ENCODE data around the gene SLC39A11. TPM values are rescaled to one million over a fixed set of nuclear protein-coding genes. Genes with fewer than 3 reads are reported as not detected.
A peak's percentile ranks its signal among the peaks of the same experiment; 100 is the strongest.

The SLC39A11 gene
- total and polyA plus RNA-seq, 2 donors, result 9.4 to 23.8 TPM

DNA sequence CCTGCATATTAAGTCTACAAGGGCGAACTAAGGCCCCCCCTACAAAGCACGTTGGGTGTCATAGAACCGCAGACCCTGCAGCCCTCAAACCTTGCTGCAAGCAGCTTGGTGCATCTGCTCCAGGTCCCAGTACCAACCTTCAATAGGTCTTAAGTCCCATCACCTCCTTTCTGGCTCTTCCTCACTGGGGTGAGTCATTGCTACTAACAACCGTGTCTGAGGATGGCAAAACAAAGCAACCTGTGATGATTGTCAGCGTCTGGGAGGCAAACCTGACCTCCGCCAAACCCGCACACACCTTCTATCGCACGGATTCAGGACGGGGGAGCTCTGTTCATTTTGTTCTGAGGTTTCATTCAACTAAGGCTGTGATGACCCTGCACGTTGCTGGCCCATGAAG is 138.9 kb downstream of the SLC39A11 start:
- H3K36me3 ChIP-seq (ENCODE audit: insufficient read depth), result no peaks in the 10 kb centered on the region
- no peaks in the 10 kb centered on the region for H3K4me1 ChIP-seq (ENCODE audit: insufficient read depth)
- DNase-seq (ENCODE audit: extremely low spot score), result no peak
- no peak overlapping the region for H3K27ac ChIP-seq (ENCODE audit: low read depth)
- 91% methylated on average over 11 of the region's 11 CpGs for WGBS
- H3K4me3 ChIP-seq (ENCODE audit: low read depth, low read length), result no peak overlapping the region

DNA sequence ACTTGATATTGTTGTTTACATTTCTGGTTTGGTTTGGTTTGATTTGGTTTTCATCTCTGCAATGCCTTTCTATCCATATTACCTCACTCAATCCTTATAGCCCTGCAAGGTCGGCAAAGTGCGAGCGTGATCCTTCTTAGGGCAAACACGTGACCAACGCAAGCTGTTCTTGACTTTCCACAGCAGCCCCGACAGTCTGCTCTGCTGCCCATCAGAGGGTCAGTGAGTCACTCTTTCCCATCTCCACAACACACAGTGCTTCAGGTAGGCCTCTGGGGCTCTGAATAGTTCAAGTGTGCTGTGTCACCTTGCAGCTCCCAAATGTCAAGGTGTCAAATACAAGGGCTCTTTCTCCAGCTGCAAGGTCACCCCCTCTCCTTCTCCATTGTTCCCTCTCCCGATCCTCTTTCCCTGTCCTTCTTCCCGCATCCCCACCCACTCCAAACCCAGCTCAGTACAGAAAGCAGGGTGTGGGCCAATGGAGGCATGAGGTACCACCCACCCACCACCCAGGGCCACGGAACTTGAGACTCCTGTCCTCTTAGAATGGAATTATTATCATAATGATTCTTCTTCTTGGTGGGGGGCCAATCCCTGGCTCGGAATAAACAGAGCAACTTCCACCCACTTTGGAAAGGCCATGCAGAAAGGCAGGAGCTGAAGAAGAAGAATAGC is 139.7 kb downstream of the SLC39A11 start:
- no peak overlapping the region for H3K4me3 ChIP-seq (ENCODE audit: low read depth, low read length)
- no peak overlapping the region for H3K27ac ChIP-seq (ENCODE audit: low read depth)
- H3K36me3 ChIP-seq (ENCODE audit: insufficient read depth), result no peaks in the 10 kb centered on the region
- no peaks in the 10 kb centered on the region for H3K4me1 ChIP-seq (ENCODE audit: insufficient read depth)
- WGBS, result 85% methylated on average over 10 of the region's 10 CpGs
- DNase-seq (ENCODE audit: extremely low spot score), result no peak

DNA sequence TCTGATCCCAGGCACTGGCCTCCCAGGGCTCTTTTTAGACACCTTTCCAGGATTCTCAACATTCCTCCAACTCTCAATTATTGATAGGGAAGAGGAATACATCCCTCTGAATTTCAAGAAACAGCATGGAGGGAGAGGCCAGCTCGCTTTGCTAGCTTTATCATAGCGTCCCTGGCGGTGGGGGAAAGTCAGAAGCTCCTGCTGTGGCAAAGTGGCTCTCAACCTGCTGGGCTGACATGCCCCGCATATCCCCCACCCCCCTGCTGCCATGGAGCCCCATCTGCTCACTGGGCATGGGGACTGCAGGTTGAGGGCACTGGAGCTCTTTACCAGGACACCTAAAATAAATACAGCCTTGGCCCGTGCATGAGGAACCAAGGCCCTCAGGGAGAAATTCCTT is 140.3 kb downstream of the SLC39A11 start:
- no peak overlapping the region for H3K4me3 ChIP-seq (ENCODE audit: low read depth, low read length)
- 80% methylated on average over 5 of the region's 5 CpGs for WGBS
- H3K4me1 ChIP-seq (ENCODE audit: insufficient read depth), result no peaks in the 10 kb centered on the region
- no peaks in the 10 kb centered on the region for H3K36me3 ChIP-seq (ENCODE audit: insufficient read depth)
- DNase-seq (ENCODE audit: extremely low spot score), result no peak
- H3K27ac ChIP-seq (ENCODE audit: low read depth), result no peak overlapping the region

DNA sequence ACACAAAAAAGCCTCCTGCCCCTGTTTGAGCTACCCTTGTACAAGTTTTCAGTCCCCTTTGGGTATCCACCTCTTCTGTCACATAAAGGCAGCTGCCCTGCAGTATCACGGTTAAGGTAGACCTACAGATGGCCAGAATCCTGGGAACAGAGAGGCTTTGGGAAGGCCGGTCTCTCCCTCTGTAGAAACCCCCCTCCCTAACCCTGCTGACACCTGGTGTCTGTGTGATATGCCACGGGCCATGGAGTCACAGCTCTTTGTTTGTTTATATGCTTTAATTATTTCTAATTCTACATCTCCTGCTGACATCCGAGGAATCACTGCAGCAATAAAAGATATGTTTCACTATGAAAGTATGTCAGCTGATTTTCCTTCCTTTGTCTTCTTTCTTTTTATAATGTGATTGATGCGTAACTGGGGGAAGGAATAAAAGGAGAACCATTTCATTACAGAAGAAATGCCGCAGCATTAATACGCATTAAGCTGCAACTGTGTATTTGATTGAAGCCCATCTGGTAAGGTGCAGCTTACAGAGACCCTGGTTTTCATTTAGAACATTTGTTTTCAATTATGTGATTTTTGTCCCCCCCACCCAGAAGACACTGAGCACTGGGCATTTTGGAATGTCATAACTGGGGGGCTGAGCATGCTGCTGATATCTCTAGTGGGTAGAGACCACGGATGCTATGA is 142.1 kb downstream of the SLC39A11 start:
- no peaks in the 10 kb centered on the region for H3K4me1 ChIP-seq (ENCODE audit: insufficient read depth)
- H3K4me3 ChIP-seq (ENCODE audit: low read depth, low read length), result no peak overlapping the region
- DNase-seq (ENCODE audit: extremely low spot score), result no peak
- H3K27ac ChIP-seq (ENCODE audit: low read depth), result no peak overlapping the region
- H3K36me3 ChIP-seq (ENCODE audit: insufficient read depth), result no peaks in the 10 kb centered on the region
- 80% methylated on average over 8 of the region's 8 CpGs for WGBS

DNA sequence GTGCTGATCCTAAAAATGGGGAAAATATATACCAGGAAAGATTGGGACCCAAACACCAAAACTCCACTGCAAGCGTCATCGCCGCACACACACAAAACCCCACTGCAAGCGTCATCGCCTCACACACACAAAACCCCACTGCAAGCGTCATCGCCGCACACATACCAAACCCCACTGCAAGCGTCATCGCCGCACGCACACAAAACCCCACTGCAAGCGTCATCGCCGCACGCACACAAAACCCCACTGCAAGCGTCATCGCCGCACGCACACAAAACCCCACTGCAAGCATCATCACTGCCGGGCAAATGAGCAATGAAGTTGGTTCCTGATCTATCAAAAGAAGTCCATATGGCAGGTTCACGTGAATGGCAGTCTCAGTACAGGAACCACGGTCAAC is 144.4 kb downstream of the SLC39A11 start:
- Histone ChIP-seq H3K4me1 (ENCODE audit: insufficient read depth) (no peaks in the 10 kb centered on the region), H3K36me3 (ENCODE audit: insufficient read depth) (no peaks in the 10 kb centered on the region), H3K27ac (ENCODE audit: low read depth) (no peak overlapping the region), H3K4me3 (ENCODE audit: low read depth, low read length) (no peak overlapping the region)
- 98% methylated on average over 23 of the region's 23 CpGs for WGBS
- DNase-seq (ENCODE audit: extremely low spot score), result no peak

DNA sequence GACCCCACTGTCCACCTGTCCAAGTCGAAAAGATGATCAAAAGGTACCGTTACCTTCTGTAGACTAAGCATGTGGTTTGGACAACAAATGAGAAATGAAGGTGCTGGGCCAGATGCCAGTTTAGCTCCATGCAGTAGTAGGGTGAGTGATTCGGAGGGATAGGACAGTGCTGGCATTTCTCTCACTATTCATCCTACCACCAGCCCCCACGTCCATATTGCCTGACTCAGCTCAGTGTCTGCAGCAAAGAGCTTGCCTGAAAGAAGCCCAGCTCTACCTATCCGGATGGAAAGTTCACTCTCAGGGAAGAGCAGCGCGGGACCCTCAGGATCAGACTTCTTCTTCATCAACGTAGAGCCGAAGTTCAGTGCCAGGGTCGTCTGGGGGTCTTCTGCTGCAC is 145.0 kb downstream of the SLC39A11 start:
- Histone ChIP-seq H3K4me1 (ENCODE audit: insufficient read depth) (no peaks in the 10 kb centered on the region), H3K4me3 (ENCODE audit: low read depth, low read length) (no peak overlapping the region), H3K27ac (ENCODE audit: low read depth) (no peak overlapping the region), H3K36me3 (ENCODE audit: insufficient read depth) (no peaks in the 10 kb centered on the region)
- no peak for DNase-seq (ENCODE audit: extremely low spot score)
- WGBS, result 94% methylated on average over 10 of the region's 10 CpGs

DNA sequence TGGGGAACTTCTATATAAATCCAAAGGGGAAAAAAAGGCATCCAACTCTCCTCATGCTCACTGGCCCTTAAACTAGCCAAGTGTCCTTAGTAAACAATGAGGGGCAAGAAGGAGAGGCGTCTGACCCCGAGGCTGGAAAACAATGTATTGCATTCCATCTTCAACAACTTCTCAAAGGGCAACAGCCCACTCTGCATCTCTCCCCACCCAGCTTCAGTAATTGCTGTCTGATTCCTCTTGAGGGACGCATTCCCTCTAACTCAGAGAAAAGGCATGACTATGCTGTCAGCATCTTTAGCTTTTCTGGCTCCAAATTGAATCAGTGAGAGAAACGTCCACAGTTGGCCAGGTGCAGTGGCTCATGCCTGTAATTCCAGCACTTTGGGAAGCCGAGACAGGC is 145.8 kb downstream of the SLC39A11 start:
- Histone ChIP-seq H3K4me3 (ENCODE audit: low read depth, low read length) (no peak overlapping the region), H3K27ac (ENCODE audit: low read depth) (no peak overlapping the region), H3K36me3 (ENCODE audit: insufficient read depth) (no peaks in the 10 kb centered on the region), H3K4me1 (ENCODE audit: insufficient read depth) (no peaks in the 10 kb centered on the region)
- WGBS, result 73% methylated on average over 5 of the region's 5 CpGs
- DNase-seq (ENCODE audit: extremely low spot score), result no peak

DNA sequence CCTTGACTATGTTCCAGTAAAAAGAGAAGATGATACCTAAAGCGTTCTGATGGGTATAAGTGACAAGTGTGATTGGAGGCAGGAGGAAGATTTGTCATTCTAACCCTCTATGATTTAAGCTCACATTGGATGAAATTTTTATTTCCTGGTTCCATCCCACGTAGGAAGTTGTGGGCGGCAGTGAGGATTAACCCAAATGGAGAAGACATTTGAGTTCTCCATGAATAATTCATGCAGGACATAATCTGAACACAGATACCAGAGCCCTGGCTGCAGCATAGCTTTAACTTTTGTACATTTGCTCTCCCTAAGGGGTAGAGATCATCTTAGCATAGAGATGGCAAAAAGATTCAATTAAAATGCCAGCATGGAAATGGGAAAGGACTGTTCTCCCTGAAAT is 146.3 kb downstream of the SLC39A11 start:
- no peaks in the 10 kb centered on the region for H3K4me1 ChIP-seq (ENCODE audit: insufficient read depth)
- H3K4me3 ChIP-seq (ENCODE audit: low read depth, low read length), result no peak overlapping the region
- WGBS, result 85% methylated on average over 3 of the region's 3 CpGs
- no peak overlapping the region for H3K27ac ChIP-seq (ENCODE audit: low read depth)
- no peak for DNase-seq (ENCODE audit: extremely low spot score)
- no peaks in the 10 kb centered on the region for H3K36me3 ChIP-seq (ENCODE audit: insufficient read depth)

DNA sequence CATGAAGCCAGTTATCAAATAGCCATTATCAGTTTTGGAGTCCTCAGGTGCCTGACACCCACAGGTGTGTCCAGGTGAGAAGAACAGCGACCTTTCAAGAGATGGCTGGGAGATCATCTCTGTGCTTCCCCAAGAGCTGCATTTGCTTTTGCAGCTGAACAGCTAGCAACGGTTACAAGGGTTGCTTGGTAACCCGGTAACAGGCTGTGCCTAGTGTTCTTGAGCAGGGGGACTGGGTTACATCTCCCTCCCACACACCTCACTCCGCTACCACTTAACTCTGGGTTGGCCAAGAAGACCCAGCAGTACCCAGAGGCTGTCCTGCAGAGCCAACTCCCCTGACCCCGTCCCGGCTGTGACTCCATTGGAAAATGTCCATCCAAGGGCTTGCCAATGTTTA is 147.0 kb downstream of the SLC39A11 start:
- 86% methylated on average over 6 of the region's 6 CpGs for WGBS
- Histone ChIP-seq H3K27ac (ENCODE audit: low read depth) (no peak overlapping the region), H3K4me1 (ENCODE audit: insufficient read depth) (no peaks in the 10 kb centered on the region), H3K36me3 (ENCODE audit: insufficient read depth) (no peaks in the 10 kb centered on the region), H3K4me3 (ENCODE audit: low read depth, low read length) (no peak overlapping the region)
- no peak for DNase-seq (ENCODE audit: extremely low spot score)

DNA sequence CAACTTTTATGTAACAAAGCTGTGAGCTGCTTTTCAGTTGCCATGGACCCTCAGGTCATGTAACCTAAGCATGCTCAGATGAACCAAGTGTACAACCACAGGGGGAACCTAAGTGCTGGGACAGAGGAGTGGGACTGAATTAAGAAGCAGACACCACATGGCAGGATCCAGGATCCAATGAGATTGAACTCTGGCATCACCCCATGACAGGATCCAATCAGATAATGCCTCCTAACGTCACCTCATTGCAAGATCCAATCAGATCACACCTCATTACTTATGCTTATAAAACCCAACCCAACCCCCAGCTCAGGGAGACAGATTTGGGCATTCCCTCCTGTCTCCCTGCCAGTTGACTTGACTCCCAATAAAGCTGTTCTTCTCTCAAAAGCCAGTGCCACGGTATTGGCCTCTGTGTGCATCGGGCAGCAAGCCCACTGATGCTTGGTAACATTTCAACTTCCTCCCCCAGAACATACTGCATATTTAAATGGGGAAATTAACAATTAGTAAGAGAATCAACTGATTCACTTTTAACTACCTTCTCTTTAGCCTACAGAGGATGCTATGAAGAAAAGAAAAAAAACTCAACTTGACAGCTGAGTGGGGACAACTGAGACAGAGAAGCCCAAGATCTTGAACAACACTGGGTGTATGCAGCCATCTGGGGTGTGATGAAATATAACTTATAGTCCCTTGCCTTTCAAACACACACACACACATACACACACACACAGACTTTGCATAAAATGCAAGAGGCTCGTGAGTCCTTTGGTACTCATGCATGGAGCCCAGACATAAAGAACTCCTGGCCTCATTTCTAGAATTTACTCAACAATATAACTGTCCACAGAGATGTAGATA is 148.4 kb downstream of the SLC39A11 start:
- WGBS, result 81% methylated on average over 4 of the region's 4 CpGs
- Histone ChIP-seq H3K4me3 (ENCODE audit: low read depth, low read length) (no peak overlapping the region), H3K27ac (ENCODE audit: low read depth) (no peak overlapping the region)

DNA sequence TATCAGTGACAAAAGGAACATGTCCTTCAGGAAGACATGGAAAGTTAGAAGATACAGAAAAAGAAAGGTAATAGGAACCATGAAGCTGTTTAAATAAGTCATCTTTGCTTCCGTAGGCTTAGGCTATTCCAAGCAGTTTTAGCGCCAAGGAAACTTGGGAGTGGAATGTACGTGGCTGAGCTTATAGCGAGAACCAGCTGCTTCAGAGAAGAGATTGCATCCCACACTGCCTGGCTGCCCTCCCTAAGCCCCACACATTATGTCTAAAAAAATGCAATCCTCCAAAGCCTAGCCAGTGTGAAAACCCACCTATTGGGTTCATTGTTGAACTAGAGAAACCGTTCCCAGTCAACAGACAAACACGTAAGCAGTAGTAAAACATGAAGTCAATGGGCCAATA is 149.9 kb downstream of the SLC39A11 start:
- Histone ChIP-seq H3K4me3 (ENCODE audit: low read depth, low read length) (no peak overlapping the region), H3K4me1 (ENCODE audit: insufficient read depth) (no peaks in the 10 kb centered on the region), H3K27ac (ENCODE audit: low read depth) (no peak overlapping the region), H3K36me3 (ENCODE audit: insufficient read depth) (no peaks in the 10 kb centered on the region)
- WGBS, result 69% methylated on average over 6 of the region's 6 CpGs
- peak; percentile 36 for DNase-seq (ENCODE audit: extremely low spot score)

More for the DNA sequence above, 148.4 kb downstream of the SLC39A11 start:
- no peak for DNase-seq (ENCODE audit: extremely low spot score)
- Histone ChIP-seq H3K4me1 (ENCODE audit: insufficient read depth) (no peaks in the 10 kb centered on the region), H3K36me3 (ENCODE audit: insufficient read depth) (no peaks in the 10 kb centered on the region)

DNA sequence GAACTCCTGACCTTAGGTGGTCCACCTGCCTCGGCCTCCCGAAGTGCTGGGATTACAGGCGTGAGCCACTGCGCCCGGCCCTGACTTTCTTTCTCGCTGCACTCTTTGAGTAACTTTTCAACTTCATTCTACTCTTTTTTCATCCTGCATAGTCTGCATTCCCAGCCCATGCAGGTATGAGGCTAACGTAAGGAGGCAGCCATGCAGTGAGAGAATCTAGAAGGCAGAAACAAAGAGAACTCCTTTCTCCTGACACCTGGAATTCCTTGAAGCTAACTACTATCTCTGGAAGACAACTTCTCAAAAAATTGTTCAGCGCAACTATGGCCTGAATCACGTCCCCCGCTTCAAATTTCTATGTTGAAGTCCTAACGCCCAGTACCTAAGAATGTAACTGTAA is 152.0 kb downstream of the SLC39A11 start:
- 92% methylated on average over 11 of the region's 11 CpGs for WGBS
- no peaks in the 10 kb centered on the region for H3K4me1 ChIP-seq (ENCODE audit: insufficient read depth)

DNA sequence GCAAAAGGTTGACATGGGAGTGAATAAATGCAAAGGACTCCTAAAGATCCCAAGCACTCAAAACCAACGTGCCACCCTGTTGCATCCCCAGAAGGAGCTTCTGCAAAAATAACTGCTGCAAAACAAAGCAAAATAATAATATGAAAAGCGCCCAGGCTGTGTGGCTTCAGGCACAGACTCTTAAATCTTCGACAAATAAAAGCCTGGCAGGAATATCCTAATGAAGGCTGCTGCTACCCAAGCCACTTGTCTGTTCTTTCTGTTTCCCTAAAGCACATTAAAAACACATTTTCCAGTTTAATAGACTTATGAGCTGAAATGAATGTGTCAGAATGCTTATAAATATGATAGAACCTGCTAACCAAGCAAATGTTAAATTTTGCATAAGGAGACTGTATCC is 154.0 kb downstream of the SLC39A11 start:
- no peak for DNase-seq (ENCODE audit: extremely low spot score)
- Histone ChIP-seq H3K4me1 (ENCODE audit: insufficient read depth) (no peaks in the 10 kb centered on the region), H3K36me3 (ENCODE audit: insufficient read depth) (no peaks in the 10 kb centered on the region), H3K4me3 (ENCODE audit: low read depth, low read length) (no peak overlapping the region), H3K27ac (ENCODE audit: low read depth) (no peak overlapping the region)
- 74% methylated on average over 3 of the region's 3 CpGs for WGBS

More for the DNA sequence above, 152.0 kb downstream of the SLC39A11 start:
- no peak for DNase-seq (ENCODE audit: extremely low spot score)
- no peaks in the 10 kb centered on the region for H3K36me3 ChIP-seq (ENCODE audit: insufficient read depth)
- H3K4me3 ChIP-seq (ENCODE audit: low read depth, low read length), result no peak overlapping the region
- H3K27ac ChIP-seq (ENCODE audit: low read depth), result no peak overlapping the region

DNA sequence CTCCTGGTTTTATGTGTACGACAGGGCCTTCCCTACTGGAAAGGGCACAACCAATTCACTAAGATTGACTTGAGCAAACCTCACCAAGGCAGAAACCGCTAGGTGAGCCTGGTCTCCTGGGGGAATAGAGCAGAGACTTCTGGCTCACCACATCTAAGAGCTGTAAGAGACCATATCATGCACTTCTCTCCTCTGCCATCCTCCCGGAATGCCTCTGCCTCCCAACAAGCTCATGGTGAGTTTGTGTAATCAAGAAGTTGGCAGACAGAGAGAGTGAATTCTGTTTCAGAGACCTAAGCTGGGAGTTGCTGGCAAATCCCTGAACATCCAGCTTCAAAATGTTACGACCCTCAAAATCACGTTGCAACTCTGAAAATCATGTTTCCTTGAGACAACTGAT is 154.8 kb downstream of the SLC39A11 start:
- H3K4me3 ChIP-seq (ENCODE audit: low read depth, low read length), result no peak overlapping the region
- WGBS, result 70% methylated on average over 5 of the region's 5 CpGs
- no peak overlapping the region for H3K27ac ChIP-seq (ENCODE audit: low read depth)
- H3K36me3 ChIP-seq (ENCODE audit: insufficient read depth), result no peaks in the 10 kb centered on the region
- no peak for DNase-seq (ENCODE audit: extremely low spot score)
- H3K4me1 ChIP-seq (ENCODE audit: insufficient read depth), result no peaks in the 10 kb centered on the region

Data from urinary bladder (tissue), 4 donors.